HepG2 (cell line): Measurements from ENCODE around the gene TYMP. TPM values are rescaled to one million over a fixed set of nuclear protein-coding genes. Genes with fewer than 3 reads are reported as not detected.
A peak's percentile ranks its signal among the peaks of the same experiment; 100 is the strongest.

ENCODE experiments used
- CSRNP1 ChIP-seq: sonication (generic); formaldehyde crosslinking; IDR thresholded peaks from 2 replicates; pipeline ENCODE4 v1.8.1; 2023; ENCODE audit warnings: mild to moderate bottlenecking, missing genetic modification reagents
- DNMT3B ChIP-seq: conservative IDR thresholded peaks from 2 replicates; pipeline ENCODE4 v1.6.1; 2016; ENCODE audit warnings: missing biosample characterization, control low read depth
- NCOA1 ChIP-seq: sonication (generic); formaldehyde crosslinking; IDR thresholded peaks from 2 replicates; pipeline ENCODE4 v1.9.0; 2021; ENCODE audit warnings: missing genetic modification reagents
- RERE ChIP-seq: IDR thresholded peaks from 2 replicates; pipeline ENCODE4 v1.6.1; 2016; ENCODE audit warnings: low read depth, missing genetic modification reagents, missing compliant biosample characterization
- REST ChIP-seq, 2 experiments: IDR thresholded peaks; 2 replicates each; pipeline ENCODE4 v1.6.1; 2011 to 2012; ENCODE audit warnings: low read length in 2 of 2, borderline replicate concordance in 1 of 2, low read depth in 1 of 2, mild to moderate bottlenecking in 1 of 2, moderate library complexity in 1 of 2
- ZBTB49 ChIP-seq: sonication (generic); formaldehyde crosslinking; IDR thresholded peaks from 2 replicates; pipeline ENCODE4 v1.4.0; 2020; ENCODE audit warnings: missing genetic modification reagents, borderline replicate concordance
- ZNF382 ChIP-seq: sonication (generic); formaldehyde crosslinking; IDR thresholded peaks from 2 replicates; pipeline ENCODE4 v1.5.0; 2020; ENCODE audit warnings: missing genetic modification reagents, mild to moderate bottlenecking, borderline replicate concordance
- ZNF605 ChIP-seq: sonication (generic); formaldehyde crosslinking; IDR thresholded peaks from 2 replicates; pipeline ENCODE4 v1.8.0; 2022; ENCODE audit warnings: mild to moderate bottlenecking, missing genetic modification reagents
- ZNF816 ChIP-seq: sonication (generic); formaldehyde crosslinking; IDR thresholded peaks from 2 replicates; pipeline ENCODE4 v1.8.0; 2022; ENCODE audit warnings: missing genetic modification reagents, mild to moderate bottlenecking, borderline replicate concordance
- ZSCAN5A ChIP-seq: sonication (generic); formaldehyde crosslinking; IDR thresholded peaks from 2 replicates; pipeline ENCODE4 v1.8.0; 2022; ENCODE audit warnings: mild to moderate bottlenecking, missing genetic modification reagents, borderline replicate concordance
- polyA plus RNA-seq, 8 experiments: library from polyadenylated mRNA; depleted of rRNA in 3 of 8; stranded (reverse) in 7 of 8; unstranded in 1 of 8; fragments of >200 nt; fragmentation: Illumina TruSeq in 4 of 8; extraction: Trizol in 4 of 8; gene quantifications; 2 replicates each; pipeline versions ENCODE4 v1.2.1 to v1.2.3, GENCODE V29; 2011 to 2016; ENCODE audit warnings: low read depth in 4 of 8, missing spikeins in 1 of 8, mixed read lengths in 1 of 8; ENCODE audit not compliant: insufficient read depth in 1 of 8
- total RNA-seq, 5 experiments: library from RNA; depleted of rRNA; stranded (reverse); fragments of >200 nt; fragmentation: Illumina TruSeq; extraction: Trizol; gene quantifications; 2 replicates each; pipeline ENCODE4 v1.2.3, GENCODE V29; 2016; ENCODE audit warnings: low read depth in 1 of 5

TYMP gene
- total and polyA plus RNA-seq, 2 of the 13 experiments (the other 11 are each of a cell fraction or from before 2014, with no cell fraction given) = 3.9 to 4.3 TPM

GRCh38 chr22:50507991-50508884, 21.6 kb downstream of the TYMP start, which contains the start of gene NCAPH2 (continued):
- 0 out of 2 replicates have a peak, but pooled peaks have one; percentile 51 for TF ChIP-seq CSRNP1 (CRISPR knock-in tag)
- TF ChIP-seq ZNF605 (CRISPR knock-in tag) = no peak; the same call in 1 of the 2 replicates
- no peak for TF ChIP-seq NCOA1 (CRISPR knock-in tag)
- no peak for TF ChIP-seq ZNF816 (CRISPR knock-in tag)
- TF ChIP-seq ZBTB49 (CRISPR knock-in tag) = no peak
- TF ChIP-seq DNMT3B (CRISPR knock-in tag) = no peak
- TF ChIP-seq ZSCAN5A (CRISPR knock-in tag) = no peak
- TF ChIP-seq REST (IDR thresholded peaks at IDR 0.05; ENCODE audit: borderline replicate concordance in 1 of 2, low read depth in 1 of 2, low read length in 2 of 2) = peak in 1 of 2 experiments; percentile 41; a peak in 1 of 4 replicates
- TF ChIP-seq RERE = no peak
- no peak for TF ChIP-seq ZNF382 (CRISPR knock-in tag)
